HT-29 (cell line): ENCODE data around the gene SLC27A2. TPM values are rescaled to one million over a fixed set of nuclear protein-coding genes. Genes with fewer than 3 reads are reported as not detected.

Experiments
- DNase-seq: peaks from one replicate; pipeline ENCODE4 v3.0.0-alpha.2; 2015; ENCODE audit warnings: low spot score
- total RNA-seq: library from RNA; depleted of rRNA; stranded (reverse); fragments of >200 nt; shearing (Covaris generic); gene quantifications from 2 replicates; pipeline ENCODE4 v1.2.3, GENCODE V29; 2014

Gene SLC27A2
- total RNA-seq, 1 experiment from 2014 or later, result 56.0 TPM

- no peak for DNase-seq
Observed at GRCh38 chr15:50190723-50191122, 8.7 kb downstream of the SLC27A2 start.

GRCh38 chr15:50192164-50192563 lies 10.2 kb downstream of the SLC27A2 start:
- DNase-seq, result no peak

- no peak for DNase-seq
Observed at GRCh38 chr15:50192926-50193620, 11.1 kb downstream of the SLC27A2 start.

- DNase-seq, result no peak
Observed at GRCh38 chr15:50202003-50202402, 20.0 kb downstream of the SLC27A2 start.

- DNase-seq, result no peak
Observed at GRCh38 chr15:50206020-50206419, 24.0 kb downstream of the SLC27A2 start.

- peak; percentile 13 for DNase-seq
Observed at GRCh38 chr15:50209809-50210208, 27.8 kb downstream of the SLC27A2 start.

- peak; percentile 62 for DNase-seq
Observed at GRCh38 chr15:50210462-50211157, 28.6 kb downstream of the SLC27A2 start.

GRCh38 chr15:50218291-50218690 lies 36.3 kb downstream of the SLC27A2 start:
- no peak for DNase-seq

GRCh38 chr15:50218691-50219090 lies 36.7 kb downstream of the SLC27A2 start:
- no peak for DNase-seq

- no peak for DNase-seq
Observed at GRCh38 chr15:50219820-50220219, 37.8 kb downstream of the SLC27A2 start.

- no peak for DNase-seq
Observed at GRCh38 chr15:50222181-50222580, 40.2 kb downstream of the SLC27A2 start.

GRCh38 chr15:50224606-50225005 lies 42.6 kb downstream of the SLC27A2 start:
- no peak for DNase-seq

- DNase-seq, result no peak
Observed at GRCh38 chr15:50225057-50225456, 43.1 kb downstream of the SLC27A2 start.

GRCh38 chr15:50225938-50226337 lies 43.9 kb downstream of the SLC27A2 start:
- DNase-seq, result no peak

- no peak for DNase-seq
Observed at GRCh38 chr15:50227076-50227475, 45.1 kb downstream of the SLC27A2 start.

GRCh38 chr15:50228866-50229265 lies 46.9 kb downstream of the SLC27A2 start:
- DNase-seq, result no peak

- no peak for DNase-seq
Observed at GRCh38 chr15:50229336-50229735, 47.3 kb downstream of the SLC27A2 start.

GRCh38 chr15:50231761-50232160 lies 49.8 kb downstream of the SLC27A2 start:
- no peak for DNase-seq

GRCh38 chr15:50232791-50233190 lies 50.8 kb downstream of the SLC27A2 start:
- DNase-seq, result no peak

GRCh38 chr15:50233192-50233736 lies 51.3 kb downstream of the SLC27A2 start:
- no peak for DNase-seq

GRCh38 chr15:50234764-50235163 lies 52.8 kb downstream of the SLC27A2 start:
- peak; percentile 59 for DNase-seq

- DNase-seq, result no peak
Observed at GRCh38 chr15:50235794-50236193, 53.8 kb downstream of the SLC27A2 start.

GRCh38 chr15:50236433-50236832 lies 54.4 kb downstream of the SLC27A2 start:
- no peak for DNase-seq
